D341Med (cell line): ENCODE results near the gene PIEZO2.

Experiments used
- DNase-seq: peaks from one replicate; pipeline ENCODE4 v3.0.0; 2012; ENCODE audit warnings: low spot score

Gene PIEZO2

GRCh38 chr18:11112286-11112685, 37.1 kb downstream of the PIEZO2 start:
- DNase-seq, result no peak

- DNase-seq, result no peak
Observed at GRCh38 chr18:11110509-11110908, 38.9 kb downstream of the PIEZO2 start.

- DNase-seq, result no peak
Observed at GRCh38 chr18:11108947-11109346, 40.4 kb downstream of the PIEZO2 start.

DNA sequence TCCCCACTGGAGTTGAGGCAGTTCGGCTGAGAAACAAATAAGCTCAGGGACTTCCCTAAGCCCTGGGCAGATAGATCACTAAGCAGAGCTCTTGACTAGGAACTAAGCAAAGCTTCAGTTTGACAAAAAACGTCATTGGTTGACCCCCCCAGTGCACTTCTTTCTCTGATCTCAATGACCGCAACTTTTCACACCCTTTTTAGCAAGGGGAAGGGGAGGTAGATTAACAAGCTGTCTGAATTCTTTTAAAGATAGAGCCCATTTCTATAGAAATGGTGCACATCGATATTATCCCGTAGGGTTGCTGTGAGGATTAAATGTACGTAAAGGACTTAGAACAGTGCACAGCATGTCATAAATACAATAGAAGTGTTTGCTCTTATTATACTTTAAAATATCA, 42.5 kb downstream of the PIEZO2 start:
- no peak for DNase-seq

DNA sequence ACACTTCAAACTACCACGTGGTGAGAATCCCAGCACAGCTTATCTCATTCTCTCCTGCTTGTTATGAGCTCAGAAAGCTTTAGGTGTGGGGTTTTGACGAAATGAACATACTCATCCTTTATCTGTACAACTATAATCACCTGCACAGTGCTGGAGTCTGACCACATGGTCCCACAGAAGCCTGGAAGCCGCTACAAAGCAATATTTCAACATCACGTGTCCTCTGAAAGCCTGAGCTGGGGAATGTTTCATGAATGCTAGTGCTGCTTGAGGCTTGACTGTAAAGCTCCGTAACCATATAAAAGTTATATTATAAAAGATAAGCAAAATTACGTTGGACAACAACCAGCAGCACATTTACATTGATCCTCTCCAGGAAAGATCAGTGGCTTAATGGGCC, 43.9 kb downstream of the PIEZO2 start:
- no peak for DNase-seq

DNA sequence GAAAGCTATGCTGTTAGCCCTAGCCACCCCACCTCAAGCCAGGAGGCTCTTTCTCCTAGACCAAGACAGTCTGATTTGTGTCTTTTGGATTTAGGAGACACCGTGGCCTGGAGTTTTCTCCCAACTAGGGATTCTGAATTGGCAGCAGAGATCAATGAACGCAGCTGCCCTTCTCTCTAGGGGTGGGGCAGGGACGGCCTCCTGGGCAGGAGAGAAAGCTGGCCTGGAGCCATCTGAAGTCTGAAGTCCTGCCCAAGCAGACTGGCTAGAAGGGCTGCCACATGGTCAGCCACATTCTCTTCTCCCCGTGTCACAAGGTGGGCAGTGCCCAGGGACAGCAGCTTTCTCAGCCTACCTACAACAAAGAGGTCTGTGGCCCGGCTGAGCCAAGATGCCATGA, 45.1 kb downstream of the PIEZO2 start:
- DNase-seq, result no peak

- no peak for DNase-seq
Observed at GRCh38 chr18:11096839-11097750, 52.3 kb downstream of the PIEZO2 start.

DNA sequence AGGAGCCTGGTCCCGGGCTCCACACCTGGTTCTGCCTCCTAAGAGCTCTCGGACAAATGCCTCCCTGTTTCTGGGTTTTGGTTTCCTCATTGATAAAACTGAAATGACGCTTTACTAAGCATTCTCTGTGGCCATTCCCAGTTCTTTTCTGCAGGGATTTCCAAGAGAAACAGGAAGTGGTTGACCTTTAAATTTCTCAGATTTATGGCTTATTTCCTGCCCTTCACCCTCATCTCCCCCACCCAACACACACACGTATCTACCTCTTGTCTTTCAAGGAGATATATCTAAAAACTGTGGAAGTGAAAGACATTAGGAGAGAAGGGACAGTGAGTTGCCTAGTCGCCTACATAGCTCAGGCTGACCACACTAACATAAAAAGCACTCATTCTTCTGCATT, 53.0 kb downstream of the PIEZO2 start:
- DNase-seq, result no peak

DNA sequence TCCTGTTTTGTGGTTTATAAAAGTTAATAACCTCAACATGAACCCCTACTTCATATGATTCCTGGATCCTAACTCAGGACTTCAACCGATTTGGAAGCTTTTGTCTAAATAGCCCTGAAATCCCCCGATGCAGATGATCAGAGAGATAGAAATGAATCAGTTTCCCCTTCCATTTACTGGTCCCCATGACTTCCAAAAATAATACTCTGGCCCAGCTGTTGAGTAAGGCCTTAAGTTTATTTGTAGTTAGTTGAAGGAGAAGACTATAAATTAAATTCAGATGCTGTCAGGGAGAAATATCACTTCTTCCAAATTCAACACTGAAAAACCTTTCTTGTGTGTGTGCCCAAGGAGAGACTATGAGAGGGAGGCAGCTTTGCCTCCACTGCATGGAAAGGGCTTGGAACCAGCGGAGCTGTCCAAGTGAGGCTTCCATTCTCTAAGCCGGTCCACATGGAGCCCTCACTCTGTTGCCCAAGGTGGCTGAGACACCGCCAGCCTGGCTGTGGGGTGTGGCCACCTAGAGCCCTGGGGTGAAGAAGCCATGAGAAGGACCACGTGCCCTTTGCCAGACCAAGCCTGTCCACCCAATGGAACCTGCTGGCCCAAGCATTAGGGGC, 53.6 kb downstream of the PIEZO2 start:
- no peak for DNase-seq

DNA sequence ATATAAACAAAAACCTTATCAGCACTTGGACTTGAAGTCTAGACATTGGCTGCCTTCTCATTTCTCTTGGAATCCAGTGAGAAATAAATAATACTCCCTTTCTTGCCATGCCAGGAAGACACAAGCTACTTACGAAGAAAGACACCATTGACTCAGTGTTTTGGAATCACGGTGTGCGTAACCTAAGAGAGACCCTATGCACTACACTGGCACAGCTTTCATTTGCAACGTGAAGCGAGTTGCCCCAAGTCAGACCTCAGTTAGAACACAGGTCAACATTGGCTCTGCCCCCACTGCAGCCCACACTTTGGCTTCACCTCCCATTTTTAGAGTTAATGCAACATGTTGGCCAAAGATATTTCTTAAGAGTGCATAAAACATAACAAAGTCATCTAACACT, 54.2 kb downstream of the PIEZO2 start:
- DNase-seq, result no peak

GRCh38 chr18:11091746-11092145, 57.6 kb downstream of the PIEZO2 start:
- DNase-seq, result no peak

- DNase-seq, result no peak
Observed at GRCh38 chr18:11089931-11090715, 59.2 kb downstream of the PIEZO2 start.

DNA sequence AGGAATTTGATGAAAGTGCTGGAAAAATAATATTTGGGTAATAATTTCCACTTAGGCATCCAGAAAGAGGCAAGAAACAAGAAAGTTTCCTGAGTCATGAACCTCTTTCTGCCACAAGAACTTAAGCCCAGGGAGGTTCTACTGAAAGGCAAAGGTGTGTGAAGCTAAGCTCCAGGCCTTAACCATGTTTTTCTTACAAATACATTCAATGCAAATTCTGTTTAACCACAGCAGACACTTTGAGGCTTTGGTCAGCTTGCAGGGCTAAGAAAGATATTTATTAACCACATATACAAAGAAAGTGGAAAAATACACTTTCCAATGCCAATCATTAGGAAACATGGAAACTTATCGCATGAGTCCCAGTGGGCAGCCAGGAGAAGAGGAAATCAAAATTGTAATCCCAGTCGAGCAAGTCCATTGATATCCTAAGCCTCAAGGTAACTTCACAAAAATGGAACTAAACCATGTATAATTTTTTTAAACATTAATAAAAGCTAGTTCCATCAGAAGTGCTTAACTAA, 68.3 kb downstream of the PIEZO2 start:
- DNase-seq, result no peak

GRCh38 chr18:11078491-11078890, 70.9 kb downstream of the PIEZO2 start:
- DNase-seq, result no peak

DNA sequence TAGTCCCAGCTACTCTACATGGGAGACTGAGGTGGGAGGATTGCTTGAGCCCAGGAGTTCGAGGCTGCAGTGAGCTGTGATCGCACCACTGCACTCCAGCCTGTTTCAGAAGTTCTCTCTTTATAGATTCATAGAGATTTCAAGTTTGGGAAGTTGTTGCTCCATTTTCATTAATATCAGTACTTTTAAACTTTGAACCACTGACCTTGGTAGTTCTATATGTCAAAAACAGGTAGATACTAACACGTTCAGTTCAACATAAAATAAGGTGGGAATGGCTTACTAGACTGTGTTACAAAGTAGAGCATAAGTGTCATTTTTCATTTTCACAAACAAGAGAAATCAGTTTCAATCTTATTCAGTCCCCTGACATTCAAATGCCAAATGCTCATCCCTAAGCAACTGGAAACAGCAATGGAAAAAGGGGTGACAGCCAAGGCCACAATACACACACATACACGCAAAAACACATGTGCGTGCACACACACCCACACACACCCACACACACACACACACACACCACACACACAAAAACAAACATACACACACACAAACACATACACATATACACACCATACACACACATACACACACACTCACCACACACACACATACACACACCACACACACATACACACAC, 71.7 kb downstream of the PIEZO2 start:
- no peak for DNase-seq

GRCh38 chr18:11074889-11075288, 74.5 kb downstream of the PIEZO2 start:
- DNase-seq, result no peak

- no peak for DNase-seq
Observed at GRCh38 chr18:11073971-11074370, 75.4 kb downstream of the PIEZO2 start.

DNA sequence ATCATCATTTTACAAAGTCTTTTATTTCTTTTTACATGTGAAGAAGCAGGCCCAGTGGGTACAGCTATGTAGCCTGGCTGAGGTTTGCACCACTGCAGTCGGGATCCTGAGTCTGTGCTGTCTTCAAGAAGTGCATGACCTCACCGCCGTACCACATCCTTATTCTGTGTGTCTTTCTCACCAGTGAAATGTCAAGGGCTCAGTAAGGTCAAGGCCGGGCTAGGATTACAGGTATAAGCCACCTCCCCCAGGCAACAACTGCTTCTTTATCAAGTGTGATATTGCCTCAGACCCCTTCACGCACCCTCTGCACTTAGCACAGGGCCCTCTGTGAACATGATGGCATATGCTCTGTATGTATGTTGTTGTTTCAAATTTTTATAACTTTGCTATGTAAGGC, 76.7 kb downstream of the PIEZO2 start:
- DNase-seq, result no peak

GRCh38 chr18:11071300-11071699, 78.1 kb downstream of the PIEZO2 start:
- DNase-seq, result no peak

- DNase-seq, result no peak
Observed at GRCh38 chr18:11070593-11070992, 78.8 kb downstream of the PIEZO2 start.

- no peak for DNase-seq
Observed at GRCh38 chr18:11066038-11066437, 83.3 kb downstream of the PIEZO2 start.
